ENCODE measurements around the gene BLACAT1. TPM values are rescaled to one million over a fixed set of nuclear protein-coding genes. Genes with fewer than 3 reads are reported as not detected.

The BLACAT1 gene
- total RNA-seq, 2 donors from 2014 or later, result 1.0 TPM; not detected in 1

DNA sequence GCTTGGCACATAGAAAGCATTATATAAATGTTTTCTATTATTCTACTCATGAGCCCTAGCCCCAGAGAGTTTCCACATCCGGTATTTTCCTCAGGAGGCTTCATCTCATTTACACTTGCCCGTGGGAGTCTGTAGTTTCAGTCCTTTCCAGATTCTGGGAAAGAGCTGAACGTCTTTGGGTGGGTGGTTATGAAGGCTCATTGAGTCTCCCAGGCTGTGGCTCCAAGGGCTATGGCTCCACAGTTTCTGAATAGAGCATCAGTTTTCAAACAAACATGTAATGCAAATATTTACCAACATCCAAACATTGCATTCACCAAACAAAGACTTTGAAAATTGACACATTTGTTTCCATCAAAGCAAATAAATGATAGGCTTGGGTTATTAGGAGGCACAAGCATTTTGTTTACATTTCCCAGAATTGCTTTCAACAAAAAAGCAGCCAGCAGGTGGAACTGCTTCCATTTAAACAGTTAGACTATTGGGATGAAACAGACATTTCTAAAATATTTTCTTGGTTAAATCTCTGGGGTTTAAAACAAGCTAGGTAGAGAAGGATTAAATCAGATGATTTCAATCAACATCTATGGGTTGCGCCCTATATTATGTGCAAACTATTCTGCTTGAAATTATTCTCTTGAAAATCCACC, 32.7 kb downstream of the BLACAT1 start:
- intact Hi-C loops (cut with DNase I), result no loop called here
- no peaks in the 10 kb centered on the region for H3K36me3 ChIP-seq (replicated peaks in 1 of 2; ENCODE audit: insufficient read depth in 1 of 2, low read depth in 2 of 2)
- H3K27ac ChIP-seq, result no peak overlapping the region
- ATAC-seq, result no peak
- no peak for DNase-seq
- H3K27me3 ChIP-seq, result no peaks in the 10 kb centered on the region
- 40 to 47% methylated on average over 4 of the region's 4 CpGs for WGBS, 2 donors
- no peaks in the 10 kb centered on the region for H3K4me1 ChIP-seq
- H3K4me3 ChIP-seq, result no peak overlapping the region
- no peaks in the 10 kb centered on the region for H3K9me3 ChIP-seq
- TF ChIP-seq, protein P1, sequence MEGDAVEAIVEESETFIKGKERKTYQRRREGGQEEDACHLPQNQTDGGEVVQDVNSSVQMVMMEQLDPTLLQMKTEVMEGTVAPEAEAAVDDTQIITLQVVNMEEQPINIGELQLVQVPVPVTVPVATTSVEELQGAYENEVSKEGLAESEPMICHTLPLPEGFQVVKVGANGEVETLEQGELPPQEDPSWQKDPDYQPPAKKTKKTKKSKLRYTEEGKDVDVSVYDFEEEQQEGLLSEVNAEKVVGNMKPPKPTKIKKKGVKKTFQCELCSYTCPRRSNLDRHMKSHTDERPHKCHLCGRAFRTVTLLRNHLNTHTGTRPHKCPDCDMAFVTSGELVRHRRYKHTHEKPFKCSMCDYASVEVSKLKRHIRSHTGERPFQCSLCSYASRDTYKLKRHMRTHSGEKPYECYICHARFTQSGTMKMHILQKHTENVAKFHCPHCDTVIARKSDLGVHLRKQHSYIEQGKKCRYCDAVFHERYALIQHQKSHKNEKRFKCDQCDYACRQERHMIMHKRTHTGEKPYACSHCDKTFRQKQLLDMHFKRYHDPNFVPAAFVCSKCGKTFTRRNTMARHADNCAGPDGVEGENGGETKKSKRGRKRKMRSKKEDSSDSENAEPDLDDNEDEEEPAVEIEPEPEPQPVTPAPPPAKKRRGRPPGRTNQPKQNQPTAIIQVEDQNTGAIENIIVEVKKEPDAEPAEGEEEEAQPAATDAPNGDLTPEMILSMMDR (IDR thresholded peaks at IDR 0.05), result peak in 3 of 7 experiments; percentile 8 to 16 (median 15)
- TF ChIP-seq POLR2A (IDR thresholded peaks at IDR 0.05), result no peak

DNA sequence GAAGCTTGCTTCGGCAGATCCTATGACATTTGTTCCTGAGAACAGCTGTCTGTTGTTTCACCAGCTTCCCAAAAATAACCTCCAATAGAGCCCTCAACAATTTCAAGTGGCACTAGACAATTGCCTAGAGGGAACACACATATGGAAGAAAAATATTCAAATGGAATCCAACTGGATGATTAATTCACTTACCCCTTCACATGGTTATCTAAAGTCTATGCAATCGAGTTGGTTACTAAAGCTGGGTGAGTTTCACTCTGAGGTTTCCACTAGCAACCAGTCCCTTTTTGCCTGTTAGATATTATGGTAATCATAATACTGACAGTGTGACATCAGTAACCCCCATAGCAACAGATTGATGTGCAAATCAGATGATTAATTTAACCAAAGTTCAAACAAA, 34.0 kb downstream of the BLACAT1 start, which contains the start of gene LEMD1:
LEMD1 (minus strand) TSS at position 259 of the 400 bp plus-strand sequence. CDS start 1,520 bp downstream, outside the sequence.
- no peak within 1 kb of the TSS for H3K27ac ChIP-seq
- no peaks in the 10 kb centered on the region for H3K9me3 ChIP-seq
- ATAC-seq (no peak), DNase-seq (no peak)
- TF ChIP-seq POLR2A (IDR thresholded peaks at IDR 0.05), result no peak
- TF ChIP-seq, protein P1 (IDR thresholded peaks at IDR 0.05), result no peak
- no peaks in the 10 kb centered on the region for H3K27me3 ChIP-seq
- H3K36me3 ChIP-seq (replicated peaks in 1 of 2; ENCODE audit: insufficient read depth in 1 of 2, low read depth in 2 of 2), result no peaks in the 10 kb centered on the region
- no peak within 1 kb of the TSS for H3K4me3 ChIP-seq
- no peaks in the 10 kb centered on the region for H3K4me1 ChIP-seq
- 54 to 58% methylated on average over 2 of the region's 2 CpGs for WGBS, 2 donors
- intact Hi-C loops (cut with DNase I), result no loop called here

DNA sequence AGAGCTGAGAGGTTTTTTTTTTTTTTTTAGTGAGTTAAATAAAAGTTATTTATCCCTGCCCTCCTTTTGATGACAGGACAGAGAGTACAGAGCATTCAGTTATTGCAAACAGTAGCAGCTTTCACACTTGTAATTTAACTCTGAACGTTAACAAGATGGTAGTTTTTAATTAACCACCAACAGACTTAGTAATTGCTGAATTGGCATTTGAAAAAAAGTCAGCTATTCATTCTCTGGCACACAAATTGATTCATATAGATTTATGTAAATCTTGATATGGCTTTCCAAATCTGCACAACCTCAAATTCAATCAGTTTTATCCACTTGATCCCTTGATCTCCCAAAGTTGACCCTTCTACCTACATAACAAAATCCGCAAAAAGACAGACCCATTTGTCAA, 34.9 kb downstream of the BLACAT1 start:
- TF ChIP-seq, protein P1 (IDR thresholded peaks at IDR 0.05), result no peak
- TF ChIP-seq POLR2A (IDR thresholded peaks at IDR 0.05), result no peak
- no peaks in the 10 kb centered on the region for H3K9me3 ChIP-seq

DNA sequence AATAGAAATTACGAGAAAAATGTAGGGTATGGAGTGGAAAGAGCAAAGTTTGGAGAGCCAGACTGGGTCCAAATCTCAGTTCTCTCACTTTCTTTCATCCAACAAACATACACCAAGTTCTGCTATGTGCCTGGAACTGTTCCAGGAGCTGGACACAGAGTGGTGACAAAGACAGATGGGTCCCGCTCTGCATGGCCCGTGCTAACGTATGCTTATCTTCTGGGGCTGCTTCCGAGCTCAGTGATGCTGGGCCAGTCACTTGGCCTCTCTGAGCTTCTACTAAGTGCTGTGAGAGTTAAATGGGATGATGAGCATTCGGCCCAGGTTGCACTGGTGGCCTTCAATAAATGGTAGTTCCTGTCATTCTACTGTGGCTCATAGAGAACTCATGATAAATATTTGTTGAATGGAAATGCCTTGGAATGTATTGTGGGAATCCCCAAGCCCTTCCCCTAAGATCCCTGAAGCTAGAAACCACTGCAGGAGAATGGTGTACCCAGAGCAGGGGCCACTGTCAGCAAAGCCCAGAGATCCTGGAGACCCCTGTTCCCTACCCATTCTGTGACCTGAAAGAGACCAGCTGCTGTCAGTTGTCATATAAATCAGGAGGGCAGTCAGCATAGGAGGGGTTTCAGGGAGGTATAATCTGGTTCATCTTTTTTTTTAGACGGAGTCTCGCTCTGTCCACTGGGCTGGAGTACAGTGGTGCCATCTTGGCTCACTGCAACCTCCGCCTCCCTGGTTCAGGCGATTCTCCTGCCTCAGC, 37.8 kb downstream of the BLACAT1 start:
- Histone ChIP-seq H3K36me3 (replicated peaks in 1 of 2; ENCODE audit: insufficient read depth in 1 of 2, low read depth in 2 of 2) (no peaks in the 10 kb centered on the region), H3K9me3 (no peaks in the 10 kb centered on the region), H3K4me1 (no peaks in the 10 kb centered on the region), H3K27ac (no peak overlapping the region), H3K27me3 (no peaks in the 10 kb centered on the region), H3K4me3 (no peak overlapping the region)
- DNase-seq (peak in 2 of 4 donors; percentile 23 to 39), ATAC-seq (no peak)
- 68 to 75% methylated on average over 10 of the region's 10 CpGs for WGBS, 2 donors
- intact Hi-C loops (cut with DNase I), result no loop called here
- TF ChIP-seq POLR2A (IDR thresholded peaks at IDR 0.05), result no peak
- TF ChIP-seq, protein P1 (IDR thresholded peaks at IDR 0.05), result no peak

More for the DNA sequence above, 34.9 kb downstream of the BLACAT1 start:
- no peaks in the 10 kb centered on the region for H3K27me3 ChIP-seq
- DNase-seq (no peak), ATAC-seq (no peak)
- 45 to 58% methylated on average over 2 of the region's 2 CpGs for WGBS, 2 donors
- no peak overlapping the region for H3K4me3 ChIP-seq
- H3K27ac ChIP-seq, result no peak overlapping the region
- intact Hi-C loops (cut with DNase I), result no loop called here
- H3K36me3 ChIP-seq (replicated peaks in 1 of 2; ENCODE audit: insufficient read depth in 1 of 2, low read depth in 2 of 2), result no peaks in the 10 kb centered on the region
- H3K4me1 ChIP-seq, result no peaks in the 10 kb centered on the region

Measured in body of pancreas (tissue), 4 donors.